GM08714 (cell line): ENCODE data around the gene EIF4EBP2.

ENCODE experiments used
- H3K4me3 ChIP-seq: fragments of 200-500 bp; sonication (Bioruptor generic); 2 replicates; pipeline ENCODE4 v1.5.1; 2014; ENCODE audit warnings: mild to moderate bottlenecking, low read length, inconsistent platforms
- ZNF274 ChIP-seq: IDR thresholded peaks from 2 replicates; pipeline ENCODE4 v1.6.1; 2012; ENCODE audit warnings: mild to moderate bottlenecking, low read depth, low read length

Gene EIF4EBP2

DNA sequence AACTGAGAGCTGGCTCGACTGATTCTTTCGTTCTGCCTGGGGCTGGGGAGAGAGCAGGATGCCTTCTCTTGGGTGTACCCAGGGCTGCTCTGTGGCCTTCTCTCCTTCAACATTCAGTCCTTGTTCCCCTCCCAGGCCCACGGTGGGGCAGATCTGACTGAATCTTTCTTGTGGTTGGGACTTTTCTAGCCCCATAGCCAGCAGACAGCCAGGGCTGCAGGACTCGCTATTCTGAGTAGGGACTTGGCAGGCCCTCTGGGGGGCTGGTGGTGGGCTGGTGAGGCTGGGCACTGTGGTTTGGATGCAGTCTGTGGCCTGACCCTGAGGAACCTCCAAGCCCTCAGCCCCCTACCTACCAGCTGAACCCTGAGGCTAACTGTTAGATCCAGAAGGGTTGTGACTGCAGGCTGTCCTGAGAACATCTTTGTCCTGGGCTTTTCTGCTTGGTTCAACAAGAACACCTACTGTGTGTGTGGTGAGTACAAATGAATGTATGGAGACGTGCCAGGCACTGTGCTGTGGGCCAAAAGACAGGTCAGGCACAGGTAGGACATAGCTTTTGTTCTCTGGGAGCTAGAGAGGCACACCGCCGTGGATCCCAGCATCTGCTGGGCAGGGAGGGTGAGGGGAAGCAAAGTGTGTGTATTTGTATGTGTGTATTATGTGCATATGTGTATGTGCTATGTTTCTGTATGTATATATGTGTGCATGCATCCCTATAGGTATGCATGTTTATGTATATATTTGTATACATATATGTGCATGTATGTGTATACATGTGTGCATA lies 72.5 kb downstream of the EIF4EBP2 start:
- TF ChIP-seq ZNF274 = no peak
- H3K4me3 ChIP-seq = no peak overlapping the region

DNA sequence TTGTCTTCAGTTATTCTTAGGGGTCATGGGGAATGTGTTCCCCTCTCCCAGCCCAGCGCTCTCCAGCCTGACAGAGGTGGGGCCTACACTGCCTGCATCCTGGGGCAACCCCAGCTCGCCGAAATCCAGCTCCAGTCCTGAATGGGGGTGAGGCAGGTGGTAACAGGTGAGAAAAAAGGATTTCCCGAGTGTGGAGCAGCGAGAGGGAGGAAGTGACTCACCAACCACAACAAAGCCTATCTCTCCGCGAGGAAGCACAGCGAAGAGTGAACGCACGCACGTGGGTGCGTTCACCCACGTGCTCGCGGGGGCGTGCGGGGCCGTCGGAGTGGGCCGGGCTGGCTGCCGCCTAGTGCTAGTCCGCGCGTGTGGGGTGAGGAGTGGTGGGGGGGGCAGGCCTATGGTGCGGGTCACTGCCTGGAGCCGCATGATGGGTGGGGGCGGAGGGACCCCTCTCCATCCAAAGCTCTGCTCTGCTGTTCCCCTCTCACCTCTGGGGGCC lies 73.8 kb downstream of the EIF4EBP2 start:
- H3K4me3 ChIP-seq = no peak overlapping the region; the same call in 1 of the 2 replicates
- no peak for TF ChIP-seq ZNF274
